ENCODE results near the gene TEX26.
"Not testable (repeated sequence)": the region's sequence is repeated elsewhere in the genome, so short reads cannot be mapped to it uniquely, and the experiment has no call there.

Gene TEX26

GRCh38 chr13:30918662-30919405 lies 13.6 kb upstream of the TEX26 start:
- no peak for TF ChIP-seq CTCF (IDR thresholded peaks at IDR 0.05; ENCODE audit: extremely low read depth, insufficient read depth, missing control alignments)
- DNase-seq (ENCODE audit: low spot score), result no peak
- in situ Hi-C loops (cut with MboI; ENCODE audit: low pct_unique_long_range_greater_than_20kb, low sequenced_read_pairs, unreplicated experiment), result no loop called here

- in situ Hi-C loops (cut with MboI; ENCODE audit: low pct_unique_long_range_greater_than_20kb, low sequenced_read_pairs, unreplicated experiment), result no loop called here
- no peak for DNase-seq (ENCODE audit: low spot score)
- no peak for TF ChIP-seq CTCF (IDR thresholded peaks at IDR 0.05; ENCODE audit: extremely low read depth, insufficient read depth, missing control alignments)
Observed at GRCh38 chr13:30920162-30920909, 12.1 kb upstream of the TEX26 start.

- in situ Hi-C loops (cut with MboI; ENCODE audit: low pct_unique_long_range_greater_than_20kb, low sequenced_read_pairs, unreplicated experiment), result no loop called here
- DNase-seq (ENCODE audit: low spot score), result no peak
- TF ChIP-seq CTCF (IDR thresholded peaks at IDR 0.05; ENCODE audit: extremely low read depth, insufficient read depth, missing control alignments), result no peak
Observed at GRCh38 chr13:30923418-30923817, 9.0 kb upstream of the TEX26 start.

DNA sequence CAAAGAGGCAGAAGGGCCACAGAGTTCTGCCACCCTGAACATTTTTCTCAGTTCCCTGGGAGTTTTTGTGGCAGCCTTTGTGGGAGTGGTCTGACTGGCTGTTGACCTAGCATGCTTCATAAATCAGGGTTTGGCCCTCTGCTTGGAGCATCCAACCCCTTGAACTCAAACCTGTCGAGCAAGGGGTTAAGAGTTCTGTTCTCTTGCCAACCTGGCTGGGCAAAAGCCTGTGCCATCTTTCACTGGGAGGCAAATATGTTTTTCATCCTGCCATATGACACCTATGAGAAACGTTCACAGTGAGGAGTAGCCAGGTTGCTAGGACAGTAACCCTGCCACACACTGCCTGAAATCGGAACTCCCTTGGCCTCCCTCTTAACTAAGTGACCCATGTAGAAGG lies 7.7 kb upstream of the TEX26 start:
- in situ Hi-C loops (cut with MboI; ENCODE audit: low pct_unique_long_range_greater_than_20kb, low sequenced_read_pairs, unreplicated experiment), result no loop called here
- no peak for TF ChIP-seq CTCF (IDR thresholded peaks at IDR 0.05; ENCODE audit: extremely low read depth, insufficient read depth, missing control alignments)
- DNase-seq (ENCODE audit: low spot score), result no peak

- in situ Hi-C loops (cut with MboI; ENCODE audit: low pct_unique_long_range_greater_than_20kb, low sequenced_read_pairs, unreplicated experiment), result no loop called here
- no peak for DNase-seq (ENCODE audit: low spot score)
- no peak for TF ChIP-seq CTCF (IDR thresholded peaks at IDR 0.05; ENCODE audit: extremely low read depth, insufficient read depth, missing control alignments)
Observed at GRCh38 chr13:30925429-30925828, 7.0 kb upstream of the TEX26 start.

GRCh38 chr13:30926781-30927180 lies 5.7 kb upstream of the TEX26 start:
- no peak for TF ChIP-seq CTCF (IDR thresholded peaks at IDR 0.05; ENCODE audit: extremely low read depth, insufficient read depth, missing control alignments)
- in situ Hi-C loops (cut with MboI; ENCODE audit: low pct_unique_long_range_greater_than_20kb, low sequenced_read_pairs, unreplicated experiment), result no loop called here
- no peak for DNase-seq (ENCODE audit: low spot score)

GRCh38 chr13:30927188-30927587 lies 5.3 kb upstream of the TEX26 start:
- in situ Hi-C loops (cut with MboI; ENCODE audit: low pct_unique_long_range_greater_than_20kb, low sequenced_read_pairs, unreplicated experiment); DNase-seq (ENCODE audit: low spot score): not testable (repeated sequence)

Data from GM13977 (cell line).